GM12892 (cell line): ENCODE results near the gene TMEM170A.

Experiments
- POLR2A ChIP-seq: IDR thresholded peaks from 2 replicates; pipeline ENCODE4 v1.6.1; 2011; ENCODE audit warnings: low read depth, low read length, control low read depth
- TAF1 ChIP-seq: IDR thresholded peaks from 2 replicates; pipeline ENCODE4 v1.6.1; 2011; ENCODE audit warnings: low read depth, mild to moderate bottlenecking, control low read depth, low read length, borderline replicate concordance

DNA sequence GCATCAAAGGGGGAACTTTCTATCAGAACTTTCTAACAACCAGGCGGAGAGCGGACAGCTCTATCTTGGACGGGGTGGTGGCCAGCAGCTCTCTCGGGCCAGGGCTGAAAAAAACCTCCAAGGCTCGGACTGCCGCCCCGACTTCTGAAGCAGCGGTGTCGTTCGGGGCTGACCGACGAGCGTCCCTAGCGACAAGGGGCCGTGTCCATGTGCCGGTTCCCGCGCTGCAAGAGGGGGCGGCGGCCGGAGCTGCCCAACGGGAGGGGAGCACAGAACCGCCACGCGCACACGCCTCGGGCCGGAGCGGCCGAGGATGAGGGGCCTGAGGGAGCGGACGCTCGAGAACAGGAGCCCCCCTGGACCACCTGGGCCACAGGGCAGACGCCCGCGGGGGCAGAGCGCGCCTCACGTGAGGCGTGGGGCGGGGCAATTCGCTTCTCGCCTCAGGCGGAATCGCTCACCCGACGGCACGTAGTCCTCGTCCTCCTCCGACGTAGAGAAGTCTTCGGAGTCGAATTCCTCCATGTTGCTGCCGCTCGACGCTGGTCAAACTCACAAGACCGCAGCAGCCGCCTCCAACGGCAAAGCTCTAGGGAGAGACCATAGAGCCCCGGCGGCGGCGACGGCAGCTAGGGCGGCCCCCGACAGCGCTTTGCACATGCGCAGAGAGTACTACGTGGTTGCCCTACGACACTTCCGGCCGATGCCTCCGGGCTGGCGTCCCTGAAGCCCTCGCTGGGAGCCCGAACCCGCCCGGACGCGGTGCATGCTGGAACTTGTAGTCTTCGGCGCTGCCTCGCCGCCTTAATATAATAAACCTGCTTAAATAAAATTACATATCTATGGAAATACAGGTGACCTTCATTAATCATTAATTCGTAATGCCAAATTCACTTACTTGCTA is 31.4 kb downstream of the TMEM170A start, which contains the start of gene CFDP1:
- TF ChIP-seq POLR2A (peak; percentile 59; the same call in 1 of the 2 replicates), TAF1 (no peak)
